HepG2 (cell line): ENCODE results near the gene ZNF747. TPM values are rescaled to one million over a fixed set of nuclear protein-coding genes. Genes with fewer than 3 reads are reported as not detected.

ENCODE experiments used
- CREB1 ChIP-seq, 2 experiments: fragments of 450-650 bp in 1 of 2; IDR thresholded peaks; 2 replicates each; pipeline ENCODE4 v1.6.1; 2016 to 2017; ENCODE audit warnings: control low read depth in 1 of 2, mild to moderate bottlenecking in 1 of 2, missing compliant biosample characterization in 1 of 2, missing genetic modification characterization in 1 of 2
- DNMT1 ChIP-seq: sonication (generic); formaldehyde crosslinking; IDR thresholded peaks from 2 replicates; pipeline ENCODE4 v1.5.1; 2020; ENCODE audit warnings: mild to moderate bottlenecking, missing genetic modification reagents
- HCFC1 ChIP-seq: fragments of 150-350 bp; IDR thresholded peaks from 2 replicates; pipeline ENCODE4 v1.6.1; 2014; ENCODE audit warnings: low read depth, low read length
- MXD4 ChIP-seq: IDR thresholded peaks from 2 replicates; pipeline ENCODE4 v1.6.1; 2016; ENCODE audit warnings: mild to moderate bottlenecking, missing biosample characterization, missing genetic modification reagents
- NCOA1 ChIP-seq: sonication (generic); formaldehyde crosslinking; IDR thresholded peaks from 2 replicates; pipeline ENCODE4 v1.9.0; 2021; ENCODE audit warnings: missing genetic modification reagents
- NFIB ChIP-seq: sonication (generic); formaldehyde crosslinking; IDR thresholded peaks from 2 replicates; pipeline ENCODE4 v1.9.0; 2021; ENCODE audit warnings: missing genetic modification reagents, mild to moderate bottlenecking, borderline replicate concordance
- PLRG1 ChIP-seq: fragments of 450-650 bp; conservative IDR thresholded peaks from 2 replicates; pipeline ENCODE4 v1.6.1; 2016
- RFX1 ChIP-seq: fragments of 450-650 bp; IDR thresholded peaks from 2 replicates; pipeline ENCODE4 v1.6.1; 2017
- SETDB1 ChIP-seq: sonication (generic); formaldehyde crosslinking; IDR thresholded peaks from 2 replicates; pipeline ENCODE4 v1.5.1; 2020; ENCODE audit warnings: missing genetic modification reagents, mild to moderate bottlenecking, borderline replicate concordance
- SOX5 ChIP-seq: IDR thresholded peaks from 2 replicates; pipeline ENCODE4 v1.6.1; 2016; ENCODE audit warnings: borderline replicate concordance
- ZBTB21 ChIP-seq: sonication (generic); formaldehyde crosslinking; IDR thresholded peaks from 2 replicates; pipeline ENCODE4 v1.4.0; 2020; ENCODE audit warnings: missing genetic modification reagents
- ZNF121 ChIP-seq: sonication (generic); formaldehyde crosslinking; IDR thresholded peaks from 2 replicates; pipeline ENCODE4 v1.5.0; 2020; ENCODE audit warnings: mild to moderate bottlenecking, missing genetic modification reagents
- ZNF333 ChIP-seq: sonication (generic); formaldehyde crosslinking; IDR thresholded peaks from 2 replicates; pipeline ENCODE4 v1.4.0; 2020; ENCODE audit warnings: mild to moderate bottlenecking, missing genetic modification reagents, borderline replicate concordance
- ZNF343 ChIP-seq: sonication (generic); formaldehyde crosslinking; IDR thresholded peaks from 2 replicates; pipeline ENCODE4 v1.4.0; 2020; ENCODE audit warnings: mild to moderate bottlenecking, missing genetic modification reagents
- ZNF567 ChIP-seq: sonication (generic); formaldehyde crosslinking; IDR thresholded peaks from 2 replicates; pipeline ENCODE4 v1.8.1; 2023; ENCODE audit warnings: mild to moderate bottlenecking, missing genetic modification reagents, borderline replicate concordance
- ZNF766 ChIP-seq: sonication (generic); formaldehyde crosslinking; IDR thresholded peaks from 2 replicates; pipeline ENCODE4 v1.5.0; 2020; ENCODE audit warnings: missing genetic modification reagents, borderline replicate concordance
- polyA plus RNA-seq, 8 experiments: library from polyadenylated mRNA; depleted of rRNA in 3 of 8; stranded (reverse) in 7 of 8; unstranded in 1 of 8; fragments of >200 nt; fragmentation: Illumina TruSeq in 4 of 8; extraction: Trizol in 4 of 8; gene quantifications; 2 replicates each; pipeline versions ENCODE4 v1.2.1 to v1.2.3, GENCODE V29; 2011 to 2016; ENCODE audit warnings: low read depth in 4 of 8, missing spikeins in 1 of 8, mixed read lengths in 1 of 8; ENCODE audit not compliant: insufficient read depth in 1 of 8
- total RNA-seq, 5 experiments: library from RNA; depleted of rRNA; stranded (reverse); fragments of >200 nt; fragmentation: Illumina TruSeq; extraction: Trizol; gene quantifications; 2 replicates each; pipeline ENCODE4 v1.2.3, GENCODE V29; 2016; ENCODE audit warnings: low read depth in 1 of 5
- TF ChIP-seq, protein P1 (sequence below): sonication (generic); formaldehyde crosslinking; conservative IDR thresholded peaks from 2 replicates; pipeline ENCODE4 v1.8.0; 2022; ENCODE audit warnings: missing genetic modification reagents
- TF ChIP-seq, protein P2 (sequence below): sonication (generic); formaldehyde crosslinking; conservative IDR thresholded peaks from 2 replicates; pipeline ENCODE4 v1.8.1; 2023; ENCODE audit warnings: missing genetic modification reagents
- TF ChIP-seq, protein P3 (sequence below): sonication (generic); formaldehyde crosslinking; IDR thresholded peaks from 2 replicates; pipeline ENCODE4 v1.8.1; 2023; ENCODE audit warnings: missing genetic modification reagents, mild to moderate bottlenecking, borderline replicate concordance
- TF ChIP-seq, protein P4 (sequence below): IDR thresholded peaks from 2 replicates; pipeline ENCODE4 v1.6.1; 2016; ENCODE audit warnings: control low read depth
- TF ChIP-seq, protein P5 (sequence below): sonication (generic); formaldehyde crosslinking; IDR thresholded peaks from 2 replicates; pipeline ENCODE4 v1.5.0; 2020; ENCODE audit warnings: mild to moderate bottlenecking, low read depth, missing genetic modification reagents, borderline replicate concordance

The ZNF747 gene
- total and polyA plus RNA-seq, 2 of the 13 experiments (the other 11 are each of a cell fraction or from before 2014, with no cell fraction given), result 7.2 to 10.2 TPM

DNA sequence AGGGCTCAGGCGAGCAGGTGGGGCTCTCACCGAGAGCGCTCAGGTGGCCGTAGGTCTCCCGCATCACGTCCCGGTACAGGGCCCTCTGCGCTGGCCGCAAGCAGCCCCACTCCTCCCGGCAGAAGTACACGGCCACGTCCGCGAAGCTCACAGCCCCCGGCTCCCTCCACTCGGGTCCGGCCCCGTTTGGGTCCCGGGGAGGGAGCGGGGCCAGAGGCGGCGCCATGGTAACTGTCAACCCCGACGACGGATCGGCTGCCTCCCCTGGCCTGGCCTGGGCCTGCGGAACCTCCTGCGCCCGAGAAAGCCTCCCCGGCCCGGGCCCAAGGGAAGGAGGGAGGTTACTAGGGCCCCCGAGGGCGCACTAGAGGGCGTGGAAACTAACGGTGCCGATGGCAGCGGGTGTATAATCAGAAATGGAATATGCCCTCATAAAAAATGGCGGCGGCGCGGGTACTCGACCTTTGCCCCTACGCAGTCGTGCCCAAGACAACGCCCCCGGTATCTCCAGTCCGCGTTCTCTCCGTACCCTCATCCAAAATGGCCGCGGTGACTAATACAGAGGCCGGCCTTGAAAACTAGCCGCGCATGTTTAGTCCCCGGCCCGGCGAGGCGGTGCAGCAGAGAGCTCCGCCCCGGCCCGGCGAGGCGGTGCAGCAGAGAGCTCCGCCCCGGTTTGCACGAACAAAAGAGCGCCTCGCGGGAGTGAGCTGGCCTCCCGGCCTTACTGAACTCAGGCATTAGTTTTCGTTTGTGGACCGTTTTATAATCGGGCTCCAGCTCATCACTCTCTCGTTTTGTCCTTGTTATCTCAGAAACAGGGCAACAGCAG lies 23.5 kb upstream of the ZNF747 start, which contains the start of gene ZNF764 (continued):
- no peak for TF ChIP-seq ZBTB21 (CRISPR knock-in tag)
- TF ChIP-seq, protein P1, sequence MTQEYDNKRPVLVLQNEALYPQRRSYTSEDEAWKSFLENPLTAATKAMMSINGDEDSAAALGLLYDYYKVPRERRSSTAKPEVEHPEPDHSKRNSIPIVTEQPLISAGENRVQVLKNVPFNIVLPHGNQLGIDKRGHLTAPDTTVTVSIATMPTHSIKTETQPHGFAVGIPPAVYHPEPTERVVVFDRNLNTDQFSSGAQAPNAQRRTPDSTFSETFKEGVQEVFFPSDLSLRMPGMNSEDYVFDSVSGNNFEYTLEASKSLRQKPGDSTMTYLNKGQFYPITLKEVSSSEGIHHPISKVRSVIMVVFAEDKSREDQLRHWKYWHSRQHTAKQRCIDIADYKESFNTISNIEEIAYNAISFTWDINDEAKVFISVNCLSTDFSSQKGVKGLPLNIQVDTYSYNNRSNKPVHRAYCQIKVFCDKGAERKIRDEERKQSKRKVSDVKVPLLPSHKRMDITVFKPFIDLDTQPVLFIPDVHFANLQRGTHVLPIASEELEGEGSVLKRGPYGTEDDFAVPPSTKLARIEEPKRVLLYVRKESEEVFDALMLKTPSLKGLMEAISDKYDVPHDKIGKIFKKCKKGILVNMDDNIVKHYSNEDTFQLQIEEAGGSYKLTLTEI (CRISPR knock-in tag), result no peak
- peak; percentile 90; the same call in 1 of the 2 replicates for TF ChIP-seq DNMT1 (CRISPR knock-in tag)
- TF ChIP-seq HCFC1, result peak; percentile 77; the same call in 1 of the 2 replicates
- TF ChIP-seq, protein P2, sequence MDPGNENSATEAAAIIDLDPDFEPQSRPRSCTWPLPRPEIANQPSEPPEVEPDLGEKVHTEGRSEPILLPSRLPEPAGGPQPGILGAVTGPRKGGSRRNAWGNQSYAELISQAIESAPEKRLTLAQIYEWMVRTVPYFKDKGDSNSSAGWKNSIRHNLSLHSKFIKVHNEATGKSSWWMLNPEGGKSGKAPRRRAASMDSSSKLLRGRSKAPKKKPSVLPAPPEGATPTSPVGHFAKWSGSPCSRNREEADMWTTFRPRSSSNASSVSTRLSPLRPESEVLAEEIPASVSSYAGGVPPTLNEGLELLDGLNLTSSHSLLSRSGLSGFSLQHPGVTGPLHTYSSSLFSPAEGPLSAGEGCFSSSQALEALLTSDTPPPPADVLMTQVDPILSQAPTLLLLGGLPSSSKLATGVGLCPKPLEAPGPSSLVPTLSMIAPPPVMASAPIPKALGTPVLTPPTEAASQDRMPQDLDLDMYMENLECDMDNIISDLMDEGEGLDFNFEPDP, result peak; percentile 99
- TF ChIP-seq ZNF766 (CRISPR knock-in tag), result no peak; the same call in 1 of the 2 replicates
- no peak for TF ChIP-seq ZNF121
- no peak for TF ChIP-seq SETDB1 (CRISPR knock-in tag)
- peak; percentile 57 for TF ChIP-seq CREB1 (IDR thresholded peaks at IDR 0.05)
- peak; percentile 92 for TF ChIP-seq CREB1 (CRISPR knock-in tag; IDR thresholded peaks at IDR 0.05)
- peak; percentile 54; the same call in 1 of the 2 replicates for TF ChIP-seq MXD4
- 0 out of 2 replicates have a peak, but pooled peaks have one; percentile 86 for TF ChIP-seq NFIB (CRISPR knock-in tag)
- peak; percentile 48; the same call in 1 of the 2 replicates for TF ChIP-seq SOX5 (CRISPR knock-in tag)
- TF ChIP-seq ZNF343 (CRISPR knock-in tag), result peak; percentile 39; the same call in 1 of the 2 replicates
- TF ChIP-seq ZNF567 (CRISPR knock-in tag), result no peak
- TF ChIP-seq NCOA1 (CRISPR knock-in tag), result peak; percentile 91
- TF ChIP-seq, protein P3, sequence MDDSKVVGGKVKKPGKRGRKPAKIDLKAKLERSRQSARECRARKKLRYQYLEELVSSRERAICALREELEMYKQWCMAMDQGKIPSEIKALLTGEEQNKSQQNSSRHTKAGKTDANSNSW (CRISPR knock-in tag), result no peak; the same call in 1 of the 2 replicates
- peak; percentile 53; the same call in 1 of the 2 replicates for TF ChIP-seq RFX1
- TF ChIP-seq ZNF333 (CRISPR knock-in tag), result peak; percentile 92
- TF ChIP-seq, protein P4, sequence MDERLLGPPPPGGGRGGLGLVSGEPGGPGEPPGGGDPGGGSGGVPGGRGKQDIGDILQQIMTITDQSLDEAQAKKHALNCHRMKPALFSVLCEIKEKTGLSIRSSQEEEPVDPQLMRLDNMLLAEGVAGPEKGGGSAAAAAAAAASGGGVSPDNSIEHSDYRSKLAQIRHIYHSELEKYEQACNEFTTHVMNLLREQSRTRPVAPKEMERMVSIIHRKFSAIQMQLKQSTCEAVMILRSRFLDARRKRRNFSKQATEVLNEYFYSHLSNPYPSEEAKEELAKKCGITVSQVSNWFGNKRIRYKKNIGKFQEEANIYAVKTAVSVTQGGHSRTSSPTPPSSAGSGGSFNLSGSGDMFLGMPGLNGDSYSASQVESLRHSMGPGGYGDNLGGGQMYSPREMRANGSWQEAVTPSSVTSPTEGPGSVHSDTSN, result 0 out of 2 replicates have a peak, but pooled peaks have one; percentile 9
- TF ChIP-seq, protein P5, sequence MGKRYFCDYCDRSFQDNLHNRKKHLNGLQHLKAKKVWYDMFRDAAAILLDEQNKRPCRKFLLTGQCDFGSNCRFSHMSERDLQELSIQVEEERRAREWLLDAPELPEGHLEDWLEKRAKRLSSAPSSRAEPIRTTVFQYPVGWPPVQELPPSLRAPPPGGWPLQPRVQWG, result no peak
- TF ChIP-seq PLRG1, result no peak
